Breast epithelium (tissue), 4 donors: ENCODE results near the gene SH3TC1. TPM values are rescaled to one million over a fixed set of nuclear protein-coding genes. Genes with fewer than 3 reads are reported as not detected.

Experiments
- DNase-seq, 2 donors: peaks; one replicate each; pipeline ENCODE4 v3.0.0-alpha.2; 2019; ENCODE audit warnings: low spot score in 2 of 2
- H3K27ac ChIP-seq, 2 donors: fragments of 200-600 bp; sonication (generic) in 1 of 2; one replicate each; pipeline ENCODE4 v1.5.1; 2016 to 2019; ENCODE audit warnings: mild to moderate bottlenecking in 1 of 2
- H3K27me3 ChIP-seq, 2 donors: fragments of 200-600 bp; sonication (generic) in 1 of 2; one replicate each; pipeline versions ENCODE4 v1.5.1 to v1.6.0; 2017 to 2019; ENCODE audit warnings: control low read depth in 1 of 2, mild to moderate bottlenecking in 1 of 2
- H3K36me3 ChIP-seq: fragments of 200-600 bp; one replicate; pipeline ENCODE4 v1.5.1; 2019
- H3K4me1 ChIP-seq, 2 donors: fragments of 200-600 bp; sonication (generic); one replicate each; pipeline ENCODE4 v1.5.1; 2016 to 2019; ENCODE audit warnings: control low read depth in 1 of 2
- H3K4me3 ChIP-seq, 3 donors: fragments of 200-600 bp; sonication (generic); 1 replicate in 2 of 3; 2 replicates in 1 of 3; pipeline ENCODE4 v1.5.1; 2016 to 2019; ENCODE audit warnings: mild to moderate bottlenecking in 3 of 3, moderate library complexity in 2 of 3
- H3K9me3 ChIP-seq, 2 donors: fragments of 200-600 bp; sonication (generic) in 1 of 2; one replicate each; pipeline ENCODE4 v1.5.1; 2016 to 2019; ENCODE audit warnings: control low read depth in 1 of 2
- CTCF ChIP-seq, 3 donors: fragments of 450-650 bp; IDR thresholded peaks; one replicate each; pipeline ENCODE4 v1.5.1; 2016 to 2017; ENCODE audit warnings: antibody characterized with exemption in 3 of 3, mild to moderate bottlenecking in 3 of 3, moderate library complexity in 3 of 3
- POLR2A ChIP-seq: fragments of 450-650 bp; IDR thresholded peaks from one replicate; pipeline ENCODE4 v1.6.1; 2016; ENCODE audit warnings: antibody characterized with exemption, mild to moderate bottlenecking, moderate library complexity
- POLR2AphosphoS5 ChIP-seq, 3 donors: sonication (generic); formaldehyde crosslinking; IDR thresholded peaks; one replicate each; pipeline ENCODE4 v1.6.1; 2017; ENCODE audit warnings: antibody characterized with exemption in 3 of 3
- intact Hi-C: fragments of 100-400 bp; cut with DNase I; formaldehyde crosslinking; loops from one replicate; pipeline ENCODE4 v1.15.1; 2023; ENCODE audit warnings: low total_unique reads
- total RNA-seq, 3 donors: library from RNA; depleted of rRNA; stranded (reverse); fragments of >200 nt; gene quantifications; one replicate each; pipeline ENCODE4 v1.1.0, GENCODE V29; 2016

Gene SH3TC1
- total RNA-seq, 3 donors from 2014 or later: 16.4 to 28.8 (median 17.3) TPM

- Histone ChIP-seq H3K4me3 (no peak overlapping the region), H3K9me3 (no peaks in the 10 kb centered on the region), H3K27me3 (no peaks in the 10 kb centered on the region), H3K27ac (no peak overlapping the region), H3K4me1 (peaks cover 0 to 6% of the 10 kb centered on the region in 2 donors), H3K36me3 (no peaks in the 10 kb centered on the region)
- TF ChIP-seq CTCF (IDR thresholded peaks at IDR 0.05) (no peak), POLR2AphosphoS5 (IDR thresholded peaks at IDR 0.05) (no peak), POLR2A (no peak)
- no peak for DNase-seq
- intact Hi-C loops: no loop called here
Observed at GRCh38 chr4:8232748-8233147, 33.7 kb downstream of the SH3TC1 start.

GRCh38 chr4:8233672-8234484 is 34.8 kb downstream of the SH3TC1 start:
- DNase-seq: no peak
- Histone ChIP-seq H3K27ac (no peak overlapping the region), H3K36me3 (no peaks in the 10 kb centered on the region), H3K9me3 (no peaks in the 10 kb centered on the region), H3K27me3 (no peaks in the 10 kb centered on the region), H3K4me3 (no peak overlapping the region), H3K4me1 (no peaks in the 10 kb centered on the region)
- intact Hi-C loops: no loop called here
- TF ChIP-seq CTCF (IDR thresholded peaks at IDR 0.05) (no peak), POLR2AphosphoS5 (IDR thresholded peaks at IDR 0.05) (no peak), POLR2A (no peak)

GRCh38 chr4:8234715-8235114 is 35.6 kb downstream of the SH3TC1 start:
- Histone ChIP-seq H3K4me3 (no peak overlapping the region), H3K36me3 (no peaks in the 10 kb centered on the region), H3K27ac (no peak overlapping the region), H3K4me1 (no peaks in the 10 kb centered on the region), H3K9me3 (no peaks in the 10 kb centered on the region), H3K27me3 (no peaks in the 10 kb centered on the region)
- intact Hi-C loops: no loop called here
- no peak for TF ChIP-seq CTCF (IDR thresholded peaks at IDR 0.05)
- TF ChIP-seq POLR2A: no peak
- no peak for TF ChIP-seq POLR2AphosphoS5 (IDR thresholded peaks at IDR 0.05)
- DNase-seq: no peak

- H3K4me1 ChIP-seq: no peaks in the 10 kb centered on the region
- H3K9me3 ChIP-seq: no peaks in the 10 kb centered on the region
- H3K36me3 ChIP-seq: no peaks in the 10 kb centered on the region
- H3K4me3 ChIP-seq: no peak overlapping the region
- no peak overlapping the region for H3K27ac ChIP-seq
- DNase-seq: no peak
- no peak for TF ChIP-seq POLR2A
- intact Hi-C loops: no loop called here
- H3K27me3 ChIP-seq: no peaks in the 10 kb centered on the region
Observed at GRCh38 chr4:8235224-8235623, 36.1 kb downstream of the SH3TC1 start.

GRCh38 chr4:8235686-8236085 is 36.6 kb downstream of the SH3TC1 start:
- H3K4me3 ChIP-seq: no peak overlapping the region
- no peak for DNase-seq
- H3K27ac ChIP-seq: no peak overlapping the region
- TF ChIP-seq POLR2A: no peak
- intact Hi-C loops: no loop called here
- no peaks in the 10 kb centered on the region for H3K36me3 ChIP-seq
- H3K4me1 ChIP-seq: no peaks in the 10 kb centered on the region
- H3K27me3 ChIP-seq: no peaks in the 10 kb centered on the region
- no peaks in the 10 kb centered on the region for H3K9me3 ChIP-seq

GRCh38 chr4:8236106-8236919 is 37.2 kb downstream of the SH3TC1 start:
- intact Hi-C loops: no loop called here
- H3K9me3 ChIP-seq: no peaks in the 10 kb centered on the region
- DNase-seq: no peak
- no peak for TF ChIP-seq POLR2A
- H3K27ac ChIP-seq: no peak overlapping the region
- H3K4me3 ChIP-seq: no peak overlapping the region
- no peaks in the 10 kb centered on the region for H3K36me3 ChIP-seq
- no peaks in the 10 kb centered on the region for H3K27me3 ChIP-seq
- H3K4me1 ChIP-seq: no peaks in the 10 kb centered on the region
